NCI-H2227 (cell line): ENCODE data around the gene NPAS3.

Experiments used
- DNase-seq: peaks from one replicate; lab custom pipeline; 2025; ENCODE audit not compliant: unreplicated experiment; lab: John Stamatoyannopoulos, UW

NPAS3 gene

DNA sequence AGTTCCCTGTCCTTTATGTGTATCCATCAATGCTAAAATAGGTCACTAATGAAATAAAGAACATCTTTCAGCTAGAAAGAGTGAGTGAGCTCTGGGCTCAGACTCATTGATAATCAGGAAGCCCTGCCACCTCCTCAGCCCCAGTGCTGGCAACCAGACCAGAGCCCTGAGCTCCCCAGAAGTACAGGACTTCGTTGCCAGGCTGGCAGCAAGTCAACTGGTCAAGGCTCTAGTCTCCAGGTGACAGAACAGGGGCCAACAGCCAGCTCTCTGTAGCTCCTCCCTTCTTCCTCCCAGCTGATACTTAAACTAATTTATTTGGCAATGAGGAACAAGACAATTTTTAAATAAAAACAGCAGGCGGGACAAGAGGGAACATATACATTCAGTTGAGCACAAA lies 866.9 kb downstream of the NPAS3 start:
- no peak for DNase-seq

- no peak for DNase-seq
Observed at GRCh38 chr14:33806905-33807304, 868.2 kb downstream of the NPAS3 start.

DNA sequence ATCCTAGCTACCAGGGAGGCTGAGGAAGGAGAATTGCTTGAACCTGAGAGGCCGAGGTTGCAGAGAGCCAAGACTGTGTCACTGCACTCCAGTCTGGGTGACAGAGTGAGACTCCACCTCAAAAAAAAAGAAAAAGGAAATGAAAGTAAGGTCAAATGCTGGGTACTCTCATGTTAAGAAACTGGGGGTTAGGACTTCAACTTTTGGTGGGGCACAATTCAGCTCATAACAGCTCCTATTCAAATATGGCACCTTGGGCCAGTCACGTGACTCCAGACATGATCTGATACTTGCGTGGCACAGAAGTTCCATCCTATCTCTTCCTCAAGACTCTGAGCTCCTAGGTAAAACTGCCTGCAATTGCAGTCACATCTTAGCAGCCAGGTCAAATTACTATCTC lies 869.5 kb downstream of the NPAS3 start:
- DNase-seq = no peak

DNA sequence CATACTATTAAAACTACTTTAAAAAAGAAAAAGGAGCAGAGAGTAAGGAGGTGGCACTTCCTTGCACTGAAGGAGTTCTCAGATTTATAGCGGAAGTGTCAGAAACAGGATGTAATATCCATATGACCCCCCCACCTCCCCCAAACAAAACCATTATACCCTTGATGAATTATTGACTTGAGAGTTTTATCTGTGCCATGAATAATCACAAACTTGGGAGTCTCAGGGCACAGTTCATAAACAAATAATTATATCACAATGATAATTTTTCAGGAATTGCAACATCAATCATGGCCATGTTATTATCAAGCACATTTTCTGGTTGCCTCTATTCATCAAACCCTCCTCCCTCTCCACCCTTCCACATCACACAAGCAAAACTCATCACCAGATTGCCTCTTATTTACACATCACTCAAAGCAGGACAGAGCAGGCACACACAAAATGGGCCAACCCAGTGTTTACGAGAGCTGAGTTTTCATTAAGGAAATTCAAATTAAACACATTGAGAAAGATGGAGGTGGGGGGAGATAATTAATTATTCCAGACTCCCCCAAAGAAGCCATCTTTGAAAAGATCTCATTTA lies 870.8 kb downstream of the NPAS3 start:
- DNase-seq = peak; percentile 15

GRCh38 chr14:33810308-33810707 lies 871.6 kb downstream of the NPAS3 start:
- DNase-seq = peak; percentile 70

DNA sequence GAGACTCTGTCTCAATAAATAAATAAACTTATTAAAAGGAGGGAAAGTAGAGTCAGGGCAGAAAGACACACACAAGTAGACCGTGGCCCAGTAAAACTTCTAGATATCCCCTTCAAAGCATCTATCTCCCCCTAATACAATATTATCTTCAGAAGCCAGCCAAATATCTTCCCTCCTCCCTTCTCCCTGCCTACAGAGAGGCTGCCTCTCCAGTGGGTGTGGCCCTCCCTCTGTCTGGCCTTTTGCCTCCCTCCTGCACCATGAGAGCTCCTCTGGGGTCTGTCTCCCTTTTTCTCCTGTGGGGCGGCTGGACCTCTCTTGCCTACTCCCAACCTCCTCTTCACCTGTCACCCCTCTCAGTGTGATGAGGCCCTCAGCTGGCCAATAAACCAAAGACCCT lies 873.0 kb downstream of the NPAS3 start:
- DNase-seq = no peak

DNA sequence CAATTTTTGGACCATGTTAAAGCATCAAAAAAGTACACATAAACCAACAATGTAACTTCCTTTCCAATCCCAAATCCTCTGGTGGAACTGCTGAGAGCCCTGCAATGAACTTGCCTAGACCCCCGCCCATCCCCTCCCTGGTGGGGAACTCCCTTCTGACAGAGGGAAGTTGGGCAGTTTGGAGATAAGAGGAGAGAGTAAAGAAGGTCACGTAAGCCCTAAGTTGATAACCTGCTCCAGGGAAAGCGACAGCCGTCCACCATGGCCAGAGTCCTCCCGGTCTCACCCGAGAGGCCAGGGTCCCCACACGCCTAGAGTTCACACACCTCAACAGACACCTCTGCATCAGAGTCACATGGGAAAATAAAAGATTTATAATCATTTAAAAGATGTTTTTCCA lies 873.5 kb downstream of the NPAS3 start:
- no peak for DNase-seq

DNA sequence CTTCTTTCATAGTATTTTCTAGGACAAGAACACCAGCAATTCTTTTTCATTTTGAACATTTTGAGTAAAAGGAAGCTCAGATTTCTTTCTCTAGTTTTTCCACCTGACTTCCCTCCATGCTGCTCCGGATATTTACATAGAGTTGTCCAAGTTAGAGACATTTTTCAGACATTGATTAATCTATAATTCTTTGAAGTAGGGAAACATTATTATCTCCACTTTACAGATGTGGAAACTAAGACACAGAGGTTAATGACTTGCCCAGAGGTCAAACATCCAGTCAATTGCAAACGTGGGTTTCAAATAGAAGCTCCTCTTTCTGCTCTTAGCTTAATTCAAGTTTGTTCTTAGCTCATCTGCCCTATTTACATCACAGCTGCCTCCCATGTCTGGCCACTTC lies 873.9 kb downstream of the NPAS3 start:
- DNase-seq = no peak

- no peak for DNase-seq
Observed at GRCh38 chr14:33814010-33814409, 875.3 kb downstream of the NPAS3 start.

DNA sequence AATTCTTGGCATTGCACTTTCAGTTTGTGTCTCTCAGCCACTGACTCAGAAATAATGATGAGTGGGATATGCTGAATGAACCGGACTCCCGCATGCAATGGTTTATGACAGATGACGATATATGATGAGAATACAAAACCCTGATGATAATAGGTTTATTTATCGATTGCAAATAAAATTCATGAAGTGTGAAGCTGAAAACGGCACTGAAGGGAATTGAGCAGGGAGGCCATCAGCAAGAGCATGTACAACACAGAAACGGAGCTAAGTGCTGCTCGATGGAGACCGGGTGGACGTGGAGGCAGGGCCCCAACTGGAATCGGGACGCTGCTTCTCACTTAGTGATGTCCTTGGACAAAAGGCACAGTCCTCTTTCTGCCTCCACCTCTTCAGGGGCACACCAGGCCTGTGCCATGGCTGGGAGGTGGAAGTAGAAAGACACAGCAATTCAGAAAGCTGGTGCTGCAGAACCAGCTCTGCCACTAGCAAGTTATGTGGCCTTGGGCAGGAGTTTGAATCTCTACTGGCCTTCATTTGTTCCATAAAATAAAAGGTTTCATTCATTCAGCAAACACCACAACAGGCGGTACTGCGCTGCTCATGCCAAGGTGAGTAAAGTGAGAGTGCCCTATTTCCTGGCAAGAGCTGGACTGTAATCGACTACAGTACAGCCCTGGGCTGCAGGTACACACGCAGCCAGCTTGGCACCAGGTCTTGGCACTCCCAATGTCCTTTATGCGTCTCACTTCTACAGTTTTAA lies 895.2 kb downstream of the NPAS3 start:
- DNase-seq = no peak

DNA sequence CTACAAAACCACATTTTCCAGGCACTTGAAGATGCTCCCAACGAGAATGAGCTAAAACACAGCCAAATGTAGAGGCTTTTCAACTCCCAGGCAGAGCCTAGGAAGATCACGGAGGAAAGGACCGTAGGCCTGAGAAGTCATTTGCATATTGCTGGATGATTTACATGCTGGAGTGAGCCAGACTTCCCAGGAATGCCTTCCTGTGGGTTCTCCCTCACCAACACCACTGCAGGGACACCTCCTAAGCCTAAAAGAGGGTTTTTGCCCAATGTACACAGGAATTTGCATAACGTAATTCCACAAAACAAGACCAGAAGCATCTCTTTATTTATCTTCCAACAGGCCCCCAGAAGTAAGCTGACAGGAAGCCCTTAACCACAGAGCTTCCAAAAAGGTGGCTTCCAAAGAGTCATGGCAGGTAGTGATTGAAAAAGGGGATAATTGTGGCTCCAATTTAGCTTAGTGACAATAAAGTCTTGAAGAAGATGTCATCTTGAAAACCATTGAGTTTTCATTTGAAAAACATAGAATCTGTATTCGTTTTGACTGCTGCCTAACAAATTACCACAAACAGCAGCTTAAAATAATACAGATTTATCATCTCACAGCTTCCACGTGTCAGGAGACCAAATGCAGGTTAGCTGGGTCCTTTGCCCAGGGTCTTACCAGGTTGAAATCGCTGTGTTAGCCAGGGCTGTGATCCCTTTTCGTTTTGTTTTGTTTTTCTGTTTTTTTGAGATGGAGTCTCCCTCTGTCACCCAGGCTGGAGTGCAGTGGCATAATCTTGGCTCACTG lies 896.0 kb downstream of the NPAS3 start:
- DNase-seq = no peak

DNA sequence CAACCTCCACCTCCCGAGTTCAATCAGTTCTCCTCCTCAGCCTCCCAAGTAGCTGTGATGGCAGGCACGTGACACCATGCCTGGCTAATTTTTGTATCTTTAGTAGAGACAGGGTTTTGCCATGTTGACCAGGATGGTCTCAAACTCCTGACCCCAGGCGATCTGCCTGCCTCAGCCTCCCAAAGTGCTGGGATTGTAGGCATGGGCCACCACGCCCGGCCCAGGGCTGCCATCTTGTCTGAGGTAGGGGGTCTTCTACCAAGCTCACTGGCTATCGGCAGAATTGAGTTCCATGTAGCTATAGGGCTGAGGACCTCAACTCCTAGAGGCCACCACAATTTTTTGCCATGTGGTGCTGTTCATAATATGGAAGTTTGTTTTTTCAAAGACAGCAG lies 896.6 kb downstream of the NPAS3 start:
- no peak for DNase-seq

DNA sequence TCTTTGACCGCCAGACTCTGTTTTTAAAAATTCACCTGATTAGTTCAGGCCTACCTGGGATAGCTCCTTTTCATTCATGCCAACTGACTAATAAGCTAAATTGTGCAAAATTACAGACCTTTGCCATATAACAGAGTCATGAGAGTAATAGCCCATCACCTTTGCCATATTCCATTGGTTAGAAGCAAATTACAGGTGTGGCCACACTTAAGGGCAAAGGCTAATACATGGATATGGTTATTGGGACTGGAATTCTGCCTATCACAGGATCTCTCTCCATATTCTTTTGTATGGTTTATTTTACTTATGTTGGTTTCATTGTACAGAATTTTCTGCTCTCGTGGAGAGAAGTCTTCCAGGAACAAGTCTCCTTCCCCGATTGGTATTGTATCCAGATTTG lies 897.0 kb downstream of the NPAS3 start:
- DNase-seq = no peak

DNA sequence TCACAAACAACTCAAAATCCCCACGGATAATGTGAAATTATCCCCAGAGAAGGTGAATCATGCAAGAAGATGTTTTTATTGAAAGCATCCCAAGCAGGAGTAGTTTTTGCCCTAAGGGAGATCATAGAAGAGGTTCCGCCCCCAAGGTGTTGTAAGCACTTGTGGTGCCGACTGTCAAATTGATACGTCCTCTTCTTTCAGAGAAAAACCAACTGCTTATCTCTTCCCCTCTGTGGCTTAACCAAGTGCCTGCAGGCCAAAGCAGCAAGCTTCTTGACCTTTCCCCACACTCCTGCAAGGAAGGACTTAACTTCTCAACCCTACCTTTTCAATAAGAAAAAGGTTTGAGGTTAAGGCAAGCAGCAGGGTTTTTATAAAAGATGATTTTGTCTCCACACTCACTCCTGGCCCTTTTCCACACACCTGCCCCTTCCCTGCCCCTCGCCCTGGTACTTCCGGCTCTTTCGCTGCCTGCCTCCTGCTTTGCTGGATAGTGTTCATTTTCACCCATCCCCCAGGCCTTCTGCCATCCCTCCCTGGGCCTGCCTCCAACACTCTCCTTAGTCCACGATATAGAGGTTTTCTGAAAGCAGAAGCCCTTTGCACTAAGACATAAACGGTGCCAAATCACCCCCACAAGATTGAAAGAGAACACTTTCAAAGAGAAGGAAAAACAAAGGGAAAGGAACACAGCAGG lies 897.7 kb downstream of the NPAS3 start:
- peak; percentile 13 for DNase-seq

- no peak for DNase-seq
Observed at GRCh38 chr14:33836900-33837577, 898.4 kb downstream of the NPAS3 start.

DNA sequence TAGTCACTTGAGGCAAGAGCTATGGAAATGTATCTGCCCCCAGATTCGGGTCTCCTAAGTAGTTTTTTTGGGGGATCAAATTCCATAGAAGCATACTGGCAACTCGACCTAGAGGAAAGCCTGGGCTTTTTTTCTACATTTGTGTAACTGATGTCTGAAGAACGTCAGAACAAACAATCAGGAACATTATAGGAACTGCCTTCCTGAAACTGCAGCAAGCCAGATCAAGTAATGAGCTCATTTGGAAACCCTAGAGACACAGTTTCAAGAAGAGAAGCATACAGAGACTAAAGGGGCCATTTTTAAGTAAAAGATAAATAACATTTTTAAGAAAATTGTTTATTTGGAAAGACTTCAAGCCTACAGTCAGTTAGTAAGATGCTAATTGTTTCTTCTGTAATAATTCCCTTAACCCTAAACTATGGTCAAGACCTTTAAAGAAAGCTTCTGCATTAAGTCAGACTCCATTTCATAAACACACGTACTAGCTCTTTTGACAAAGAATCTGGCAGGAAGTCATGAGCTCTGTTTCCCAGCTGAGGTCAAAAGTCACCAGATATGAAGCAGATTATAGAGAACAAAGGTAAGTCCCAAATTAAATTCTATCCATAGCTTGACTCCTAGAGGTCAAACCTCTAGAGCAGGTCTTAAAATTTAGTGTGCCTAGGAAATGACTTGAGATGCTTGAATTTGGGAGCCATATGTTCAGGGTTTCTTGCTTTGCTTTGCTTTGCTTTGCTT lies 899.4 kb downstream of the NPAS3 start:
- DNase-seq = no peak

DNA sequence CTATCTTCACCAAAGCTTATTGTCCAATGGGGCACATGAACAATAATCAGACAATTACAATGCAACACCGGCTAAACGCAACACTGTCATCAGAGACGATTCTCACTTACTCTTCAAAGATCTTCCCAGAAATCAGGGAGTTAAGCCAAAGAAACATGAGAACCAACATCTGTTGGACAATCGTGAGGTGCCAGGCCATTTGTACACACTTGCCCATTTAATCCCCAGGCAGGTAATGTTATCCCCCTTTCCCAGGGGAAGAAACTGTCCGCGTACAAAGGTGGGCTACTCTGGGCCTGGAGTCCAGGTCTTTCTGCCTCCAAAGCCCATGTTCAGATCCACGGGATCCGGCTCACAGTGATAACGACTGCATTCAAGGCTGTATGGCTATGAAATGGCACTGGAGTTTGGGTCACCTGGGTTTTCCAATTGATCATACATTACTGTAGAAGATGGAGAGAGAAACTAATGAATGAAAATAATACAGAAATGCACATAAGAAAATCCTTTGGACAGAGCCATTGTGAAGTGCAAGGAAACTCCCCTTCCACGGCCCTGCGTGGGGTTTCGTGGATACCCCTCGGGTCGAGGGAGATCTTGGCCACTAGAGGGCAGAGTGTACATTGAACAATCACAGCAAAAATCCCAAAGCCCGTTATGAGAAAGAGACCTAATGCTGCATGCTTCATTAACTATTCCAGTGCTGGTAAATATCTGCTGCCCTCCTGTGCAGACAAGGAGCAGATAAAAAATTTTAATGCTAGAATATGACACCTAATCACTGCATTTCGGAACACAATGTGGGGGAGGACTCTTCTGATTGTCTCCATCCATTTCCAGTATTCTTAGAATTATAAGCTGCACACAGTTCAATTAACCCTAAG lies 900.8 kb downstream of the NPAS3 start:
- peak; percentile 62 for DNase-seq

GRCh38 chr14:33840797-33841196 lies 902.1 kb downstream of the NPAS3 start:
- no peak for DNase-seq

DNA sequence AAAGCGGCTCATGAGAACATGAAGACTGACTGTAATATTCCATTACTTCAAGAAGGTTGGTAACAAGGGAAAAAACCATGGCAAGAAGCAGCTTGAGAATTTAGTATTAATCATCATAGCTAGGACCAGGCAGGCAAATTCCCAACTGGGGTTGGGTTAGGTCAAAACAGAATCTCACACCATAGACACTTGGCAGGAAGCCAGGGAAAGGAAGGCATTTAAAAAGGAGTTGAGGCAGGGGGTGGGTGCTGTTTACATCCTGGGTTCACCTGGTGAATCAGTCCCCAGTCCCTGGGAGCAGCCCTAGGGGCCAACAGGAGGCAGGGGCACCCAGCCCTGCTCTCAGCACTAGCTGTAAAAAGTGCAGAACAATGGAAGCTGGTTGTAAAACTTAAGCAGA lies 903.6 kb downstream of the NPAS3 start:
- no peak for DNase-seq
